Hepatocyte (in vitro differentiated cells): ENCODE data around the gene CDH12. TPM values are rescaled to one million over a fixed set of nuclear protein-coding genes. Genes with fewer than 3 reads are reported as not detected.

Experiments used
- DNase-seq: peaks from one replicate; pipeline ENCODE4 v3.0.0-alpha.2; 2016; ENCODE audit warnings: low spot score
- H2AFZ ChIP-seq: fragments of 200-600 bp; sonication (generic); 2 replicates; pipeline ENCODE4 v1.6.0; 2016; ENCODE audit warnings: antibody characterized with exemption, mild to moderate bottlenecking
- H3K27ac ChIP-seq: fragments of 200-600 bp; sonication (generic); 2 replicates; pipeline ENCODE4 v1.5.1; 2016; ENCODE audit warnings: mild to moderate bottlenecking
- H3K27me3 ChIP-seq: fragments of 200-600 bp; sonication (generic); 2 replicates; pipeline ENCODE4 v1.6.1; 2016
- H3K36me3 ChIP-seq: fragments of 200-600 bp; sonication (generic); replicated peaks from 2 replicates; pipeline ENCODE4 v1.5.1; 2016; ENCODE audit warnings: low read depth; ENCODE audit not compliant: insufficient read depth
- H3K4me1 ChIP-seq: fragments of 200-600 bp; sonication (generic); 2 replicates; pipeline ENCODE4 v1.5.1; 2016; ENCODE audit warnings: mild to moderate bottlenecking, moderate library complexity; ENCODE audit not compliant: insufficient read depth
- H3K4me2 ChIP-seq: fragments of 200-600 bp; sonication (generic); 2 replicates; pipeline ENCODE4 v1.6.0; 2016
- H3K4me3 ChIP-seq: fragments of 200-600 bp; sonication (generic); 2 replicates; pipeline ENCODE4 v1.5.1; 2016; ENCODE audit warnings: mild to moderate bottlenecking
- H3K79me2 ChIP-seq: fragments of 200-600 bp; sonication (generic); 2 replicates; pipeline ENCODE4 v1.6.0; 2017; ENCODE audit warnings: mild to moderate bottlenecking
- H3K9me2 ChIP-seq: fragments of 200-600 bp; sonication (generic); replicated peaks from 2 replicates; pipeline ENCODE4 v1.6.0; 2017; ENCODE audit warnings: mild to moderate bottlenecking; ENCODE audit not compliant: insufficient read depth
- H3K9me3 ChIP-seq: fragments of 200-600 bp; sonication (generic); 2 replicates; pipeline ENCODE4 v1.5.1; 2016; ENCODE audit warnings: low read depth, mild to moderate bottlenecking
- H4K20me1 ChIP-seq: fragments of 200-600 bp; sonication (generic); 2 replicates; pipeline ENCODE4 v1.6.0; 2016; ENCODE audit warnings: mild to moderate bottlenecking; ENCODE audit not compliant: insufficient read depth, poor library complexity, severe bottlenecking
- CTCF ChIP-seq: fragments of 200-600 bp; sonication (generic); IDR thresholded peaks from 2 replicates; pipeline ENCODE4 v1.5.1; 2016; ENCODE audit warnings: antibody characterized with exemption, mild to moderate bottlenecking; ENCODE audit not compliant: poor library complexity
- EZH2 ChIP-seq: fragments of 200-600 bp; sonication (generic); IDR thresholded peaks from 2 replicates; pipeline ENCODE4 v1.6.1; 2016; ENCODE audit warnings: antibody characterized with exemption, mild to moderate bottlenecking, borderline replicate concordance
- EZH2phosphoT487 ChIP-seq: fragments of 200-600 bp; sonication (generic); IDR thresholded peaks from one replicate; pipeline ENCODE4 v1.6.1; 2018; ENCODE audit warnings: antibody characterized with exemption, mild to moderate bottlenecking, low read depth, moderate library complexity; ENCODE audit not compliant: unreplicated experiment, severe bottlenecking
- WGBS: methylation state at CpG from one replicate; pipeline ENCODE4 v1.1.6; 2016; ENCODE audit warnings: low lambda C conversion rate; ENCODE audit errors: missing lambda C conversion rate; 5-methylcytosine and 5-hydroxymethylcytosine counted together
- polyA plus RNA-seq: library from polyadenylated mRNA; unstranded; fragments of >200 nt; fragmentation: Nextera tagmentation; extraction: Ambion mirVana; gene quantifications from 2 replicates; pipeline ENCODE4 v1.2.1, GENCODE V29; 2016
- total RNA-seq: library from RNA; depleted of rRNA; stranded (reverse); fragments of >200 nt; gene quantifications from 2 replicates; pipeline ENCODE4 v1.2.3, GENCODE V29; 2014

CDH12 gene
- total and polyA plus RNA-seq, 2 experiments from 2014 or later: 15.4 to 44.5 TPM

DNA sequence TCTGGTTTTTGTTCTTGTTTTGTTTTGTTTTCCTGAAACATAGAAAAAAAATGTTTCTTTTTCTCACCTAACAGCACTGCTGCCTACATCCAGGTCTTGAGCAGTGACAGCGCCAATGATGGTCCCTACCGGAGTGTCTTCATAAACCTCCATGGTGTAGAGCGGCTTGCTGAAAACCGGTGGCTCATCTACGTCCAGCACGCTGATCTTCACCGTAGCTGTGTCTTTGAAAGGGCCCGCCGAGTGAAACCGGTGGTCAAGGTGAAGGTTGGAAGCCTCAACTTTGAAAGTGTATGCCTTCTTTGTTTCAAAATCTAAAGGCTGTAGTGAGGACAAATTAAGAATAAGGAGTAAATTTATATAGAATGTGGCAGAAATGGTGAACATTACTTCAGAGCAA lies 1051.0 kb downstream of the CDH12 start:
- Histone ChIP-seq H2AFZ (no peak overlapping the region), H3K9me2 (no peaks in the 10 kb centered on the region), H3K27ac (no peak overlapping the region), H3K79me2 (no peaks in the 10 kb centered on the region), H3K4me3 (no peak overlapping the region), H3K4me2 (no peak overlapping the region), H3K4me1 (no peaks in the 10 kb centered on the region), H4K20me1 (no peaks in the 10 kb centered on the region), H3K36me3 (no peaks in the 10 kb centered on the region), H3K27me3 (no peaks in the 10 kb centered on the region), H3K9me3 (no peaks in the 10 kb centered on the region)
- TF ChIP-seq EZH2phosphoT487 (no peak), CTCF (no peak), EZH2 (no peak)
- WGBS: 96% methylated on average over 10 of the region's 10 CpGs
- no peak for DNase-seq

- Histone ChIP-seq H3K9me3 (no peaks in the 10 kb centered on the region), H3K9me2 (no peaks in the 10 kb centered on the region), H2AFZ (no peak overlapping the region), H3K27me3 (no peaks in the 10 kb centered on the region), H3K27ac (no peak overlapping the region), H3K4me1 (peaks cover 6% of the 10 kb centered on the region), H3K4me2 (no peak overlapping the region), H4K20me1 (no peaks in the 10 kb centered on the region), H3K79me2 (no peaks in the 10 kb centered on the region), H3K36me3 (no peaks in the 10 kb centered on the region), H3K4me3 (no peak overlapping the region)
- TF ChIP-seq CTCF (no peak), EZH2phosphoT487 (no peak), EZH2 (no peak)
- WGBS: 33% methylated on average over 2 of the region's 2 CpGs
- DNase-seq: no peak
Measured at GRCh38 chr5:21792748-21793147, 1060.4 kb downstream of the CDH12 start.

DNA sequence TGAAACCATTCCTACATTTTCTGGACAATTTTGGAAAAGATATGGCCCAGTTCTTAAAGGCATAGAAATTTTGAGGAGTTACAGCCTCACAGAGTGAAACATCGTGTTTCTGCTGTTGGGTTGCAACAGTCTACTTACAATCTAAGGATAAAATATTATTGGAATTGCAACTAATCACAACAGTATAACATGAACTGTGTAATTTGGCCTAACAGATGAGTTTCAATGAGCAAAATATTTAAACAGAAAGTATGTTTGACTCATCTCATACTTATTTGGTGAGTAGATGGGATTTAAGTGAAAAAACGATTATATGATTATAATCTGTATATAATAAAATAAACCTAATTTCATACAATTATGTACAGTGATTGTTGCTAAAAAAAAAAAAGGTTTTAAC lies 1061.8 kb downstream of the CDH12 start:
- Histone ChIP-seq H3K4me1 (peaks cover 6% of the 10 kb centered on the region), H3K9me3 (peaks cover 2% of the 10 kb centered on the region), H2AFZ (no peak overlapping the region), H3K4me2 (no peak overlapping the region), H3K4me3 (no peak overlapping the region), H3K79me2 (no peaks in the 10 kb centered on the region), H4K20me1 (no peaks in the 10 kb centered on the region), H3K36me3 (no peaks in the 10 kb centered on the region), H3K27ac (no peak overlapping the region), H3K9me2 (no peaks in the 10 kb centered on the region), H3K27me3 (no peaks in the 10 kb centered on the region)
- WGBS: 79% methylated on average over 2 of the region's 2 CpGs
- no peak for DNase-seq
- TF ChIP-seq CTCF (no peak), EZH2phosphoT487 (no peak)

DNA sequence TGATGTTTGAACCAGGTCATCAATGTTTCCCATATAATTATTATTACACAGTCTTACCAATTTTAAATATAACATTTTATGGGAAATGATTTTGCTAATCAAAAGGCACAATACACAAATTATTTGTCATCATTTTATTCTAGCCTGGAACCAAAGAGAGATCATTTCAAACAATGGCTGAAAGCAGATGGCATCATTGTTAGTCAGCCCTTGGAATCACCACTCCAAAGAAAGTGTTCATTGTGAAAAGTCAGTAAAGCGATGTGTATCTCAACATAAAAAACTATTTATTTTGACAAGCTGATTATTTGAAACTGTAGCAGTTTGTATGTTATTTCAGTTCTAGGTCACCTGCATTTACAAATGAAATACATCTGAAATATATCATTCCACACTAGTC lies 1068.7 kb downstream of the CDH12 start:
- no peaks in the 10 kb centered on the region for H3K79me2 ChIP-seq
- H3K9me3 ChIP-seq: peaks cover 3% of the 10 kb centered on the region
- H3K4me2 ChIP-seq: no peak overlapping the region
- no peaks in the 10 kb centered on the region for H3K36me3 ChIP-seq
- H4K20me1 ChIP-seq: no peaks in the 10 kb centered on the region
- no peaks in the 10 kb centered on the region for H3K4me1 ChIP-seq
- H3K9me2 ChIP-seq: no peaks in the 10 kb centered on the region
- H3K4me3 ChIP-seq: no peak overlapping the region
- H3K27ac ChIP-seq: no peak overlapping the region
- H2AFZ ChIP-seq: no peak overlapping the region
- TF ChIP-seq EZH2 (no peak), EZH2phosphoT487 (no peak), CTCF (no peak)
- no peaks in the 10 kb centered on the region for H3K27me3 ChIP-seq
- no peak for DNase-seq
- 100% methylated on average over 1 of the region's 1 CpG for WGBS
